Activated CD4-positive, alpha-beta memory T cell treated with anti-CD3 and anti-CD28 coated beads, Interleukin-2, amount 10 ng/mL, durations not matched to agents 7 days and 5 days (primary cell): ENCODE results near the gene HSDL2. TPM values are rescaled to one million over a fixed set of nuclear protein-coding genes. Genes with fewer than 3 reads are reported as not detected.
A peak's percentile ranks its signal among the peaks of the same experiment; 100 is the strongest.

Source experiments
- CTCF ChIA-PET: fragments of 350-600 bp; sonication (Branson Sonifier 250); formaldehyde crosslinking; loops from one replicate; lab custom pipeline; 2021; ENCODE audit warnings: antibody characterized with exemption, inconsistent platforms; lab: Charles Lee
- POLR2A ChIA-PET: fragments of 350-600 bp; sonication (Branson Sonifier 250); formaldehyde crosslinking; loops from one replicate; lab custom pipeline; 2021; ENCODE audit warnings: antibody characterized with exemption; lab: Charles Lee
- DNase-seq: peaks from one replicate; pipeline ENCODE4 v3.0.0-alpha.2; 2020
- H3K27ac Mint-ChIP-seq: one replicate; pipeline ENCODE4 v1.8.0; 2021; ENCODE audit warnings: mild to moderate bottlenecking, mixed read lengths
- H3K27me3 Mint-ChIP-seq: one replicate; pipeline ENCODE4 v1.8.0; 2021; ENCODE audit warnings: mixed read lengths
- H3K36me3 Mint-ChIP-seq: one replicate; pipeline ENCODE4 v1.8.0; 2021; ENCODE audit warnings: low read depth, mixed read lengths
- H3K4me1 Mint-ChIP-seq: one replicate; pipeline ENCODE4 v1.8.0; 2021; ENCODE audit warnings: mixed read lengths
- H3K4me3 Mint-ChIP-seq: one replicate; pipeline ENCODE4 v1.8.0; 2021; ENCODE audit warnings: mild to moderate bottlenecking, mixed read lengths
- H3K9me3 Mint-ChIP-seq: one replicate; pipeline ENCODE4 v1.8.0; 2021; ENCODE audit warnings: mixed read lengths
- total RNA-seq, 2 experiments: library from RNA; stranded (reverse); gene quantifications; one replicate each; pipeline ENCODE4 v1.2.3, GENCODE V29; 2021

Gene HSDL2
- total RNA-seq, 2 experiments from 2014 or later, result 18.4 to 19.4 TPM

GRCh38 chr9:112479221-112479620, 99.3 kb downstream of the HSDL2 start:
- POLR2A ChIA-PET, result no interaction called here

GRCh38 chr9:112484607-112485006, 104.7 kb downstream of the HSDL2 start:
- Mint-ChIP-seq H3K4me3 (no peak overlapping the region), H3K27me3 (peaks cover 3% of the 10 kb centered on the region), H3K27ac (no peak overlapping the region), H3K4me1 (peaks cover 31% of the 10 kb centered on the region), H3K36me3 (peaks cover 5% of the 10 kb centered on the region), H3K9me3 (no peaks in the 10 kb centered on the region)
- CTCF ChIA-PET, result interaction anchor here (0.6 kb wide), 1 partner anchor 398 kb away, joined by 4 read pairs; no protein-coding TSS in a partner anchor
- POLR2A ChIA-PET, result interaction anchor here (3.4 kb wide), 1 partner anchor 105 kb away, joined by 24 read pairs; the partner anchor contains the start of gene HSDL2
- DNase-seq, result no peak

More at GRCh38 chr9:112479221-112479620, 99.3 kb downstream of the HSDL2 start:
- Mint-ChIP-seq H3K9me3 (peaks cover 5% of the 10 kb centered on the region), H3K36me3 (peaks cover 16% of the 10 kb centered on the region), H3K27me3 (no peaks in the 10 kb centered on the region), H3K27ac (no peak overlapping the region), H3K4me1 (no peaks in the 10 kb centered on the region), H3K4me3 (no peak overlapping the region)
- no peak for DNase-seq
- CTCF ChIA-PET, result no interaction called here

GRCh38 chr9:112485574-112485973, 105.7 kb downstream of the HSDL2 start:
- Mint-ChIP-seq H3K9me3 (no peaks in the 10 kb centered on the region), H3K27me3 (peaks cover 3% of the 10 kb centered on the region), H3K4me1 (peaks cover 31% of the 10 kb centered on the region), H3K36me3 (peaks cover 5% of the 10 kb centered on the region), H3K27ac (no peak overlapping the region), H3K4me3 (no peak overlapping the region)
- ChIA-PET POLR2A (interaction anchor here (0.8 to 3.4 kb wide), 7 partner anchors 9 to 263 kb away, joined by 3 to 24 read pairs (median 3); partner anchors contain the start of genes HSDL2 and INIP), CTCF (interaction anchor here (0.9 to 1.4 kb wide), 4 partner anchors 15 to 335 kb away, joined by 3 to 6 read pairs (median 4); partner anchors contain the start of gene HSDL2)
- DNase-seq, result no peak

GRCh38 chr9:112486221-112487007, 106.5 kb downstream of the HSDL2 start, which contains the start of gene KIAA1958:
KIAA1958 (plus strand) TSS chr9:112486827; CDS start chr9:112574081, 87,254 bp downstream.
- peaks cover 3% of the 10 kb centered on the region for H3K27me3 Mint-ChIP-seq
- ChIA-PET CTCF (interaction anchor here (0.9 to 1.4 kb wide), 4 partner anchors 16 to 334 kb away, joined by 3 to 6 read pairs (median 4); partner anchors contain the start of gene HSDL2), POLR2A (interaction anchor here (0.8 to 3.4 kb wide), 12 partner anchors 9 to 264 kb away, joined by 3 to 24 read pairs (median 3); partner anchors contain the start of genes HSDL2, INIP, PTBP3 and SNX30)
- no peaks in the 10 kb centered on the region for H3K9me3 Mint-ChIP-seq
- peak; percentile 90 for DNase-seq
- H3K36me3 Mint-ChIP-seq, result peaks cover 5% of the 10 kb centered on the region
- peak within 1 kb of the TSS; percentile 92 for H3K4me3 Mint-ChIP-seq
- peak within 1 kb of the TSS; percentile 86 for H3K27ac Mint-ChIP-seq
- peaks cover 31% of the 10 kb centered on the region for H3K4me1 Mint-ChIP-seq

GRCh38 chr9:112487008-112487798, 107.3 kb downstream of the HSDL2 start:
- ChIA-PET CTCF (no interaction called here), POLR2A (interaction anchor here (0.9 to 3.4 kb wide), 10 partner anchors 11 to 264 kb away, joined by 3 to 24 read pairs (median 3); partner anchors contain the start of genes HSDL2, INIP, PTBP3 and SNX30)
- DNase-seq, result peak; percentile 48
- Mint-ChIP-seq H3K4me3 (peak overlapping the region; percentile 88), H3K27ac (peak overlapping the region; percentile 69), H3K36me3 (peaks cover 8% of the 10 kb centered on the region), H3K4me1 (peaks cover 31% of the 10 kb centered on the region), H3K9me3 (no peaks in the 10 kb centered on the region), H3K27me3 (peaks cover 3% of the 10 kb centered on the region)

- peaks cover 31% of the 10 kb centered on the region for H3K4me1 Mint-ChIP-seq
- H3K27me3 Mint-ChIP-seq, result peaks cover 3% of the 10 kb centered on the region
- no peak for DNase-seq
- H3K9me3 Mint-ChIP-seq, result peaks cover 1% of the 10 kb centered on the region
- POLR2A ChIA-PET, result interaction anchor here (3.4 kb wide), 1 partner anchor 108 kb away, joined by 24 read pairs; the partner anchor contains the start of gene HSDL2
- H3K36me3 Mint-ChIP-seq, result peaks cover 11% of the 10 kb centered on the region
- H3K4me3 Mint-ChIP-seq, result peak overlapping the region; percentile 88
- peak overlapping the region; percentile 69 for H3K27ac Mint-ChIP-seq
- CTCF ChIA-PET, result interaction anchor here (0.6 kb wide), 1 partner anchor 203 kb away, joined by 3 read pairs; no protein-coding TSS in a partner anchor
Observed at GRCh38 chr9:112487799-112488340, 108.0 kb downstream of the HSDL2 start.

- peaks cover 3% of the 10 kb centered on the region for H3K27me3 Mint-ChIP-seq
- peaks cover 31% of the 10 kb centered on the region for H3K4me1 Mint-ChIP-seq
- POLR2A ChIA-PET, result interaction anchor here (0.6 to 1.6 kb wide), 3 partner anchors 10 to 262 kb away, joined by 3 to 5 read pairs (median 3); no protein-coding TSS in a partner anchor
- no peak for DNase-seq
- H3K36me3 Mint-ChIP-seq, result peaks cover 21% of the 10 kb centered on the region
- H3K27ac Mint-ChIP-seq, result no peak overlapping the region
- H3K9me3 Mint-ChIP-seq, result peaks cover 11% of the 10 kb centered on the region
- H3K4me3 Mint-ChIP-seq, result no peak overlapping the region
- CTCF ChIA-PET, result interaction anchor here (0.6 to 0.7 kb wide), 2 partner anchors 143 to 730 kb away, joined by 3 read pairs; no protein-coding TSS in a partner anchor
Observed at GRCh38 chr9:112489039-112489546, 109.2 kb downstream of the HSDL2 start.

GRCh38 chr9:112489876-112490666, 110.2 kb downstream of the HSDL2 start:
- Mint-ChIP-seq H3K4me3 (no peak overlapping the region), H3K36me3 (peaks cover 31% of the 10 kb centered on the region), H3K27me3 (peaks cover 3% of the 10 kb centered on the region), H3K27ac (no peak overlapping the region), H3K9me3 (peaks cover 18% of the 10 kb centered on the region), H3K4me1 (peaks cover 32% of the 10 kb centered on the region)
- POLR2A ChIA-PET, result interaction anchor here (0.5 to 1.6 kb wide), 2 partner anchors 9 to 190 kb away, joined by 3 to 5 read pairs; no protein-coding TSS in a partner anchor
- DNase-seq, result no peak
- CTCF ChIA-PET, result interaction anchor here (0.5 to 0.7 kb wide), 3 partner anchors 64 to 783 kb away, joined by 3 read pairs; no protein-coding TSS in a partner anchor

- DNase-seq, result no peak
- Mint-ChIP-seq H3K4me3 (no peak overlapping the region), H3K4me1 (peaks cover 8% of the 10 kb centered on the region), H3K27me3 (no peaks in the 10 kb centered on the region), H3K27ac (no peak overlapping the region), H3K36me3 (peaks cover 36% of the 10 kb centered on the region), H3K9me3 (peaks cover 24% of the 10 kb centered on the region)
- ChIA-PET CTCF (no interaction called here), POLR2A (no interaction called here)
Observed at GRCh38 chr9:112493393-112494137, 113.7 kb downstream of the HSDL2 start.

GRCh38 chr9:112494153-112494552, 114.2 kb downstream of the HSDL2 start:
- Mint-ChIP-seq H3K27me3 (no peaks in the 10 kb centered on the region), H3K9me3 (peaks cover 24% of the 10 kb centered on the region), H3K36me3 (peaks cover 36% of the 10 kb centered on the region), H3K4me3 (no peak overlapping the region), H3K4me1 (peaks cover 4% of the 10 kb centered on the region), H3K27ac (no peak overlapping the region)
- POLR2A ChIA-PET, result no interaction called here
- DNase-seq, result no peak
- CTCF ChIA-PET, result no interaction called here

- Mint-ChIP-seq H3K4me1 (peaks cover 2% of the 10 kb centered on the region), H3K27me3 (no peaks in the 10 kb centered on the region), H3K4me3 (no peak overlapping the region), H3K9me3 (peaks cover 24% of the 10 kb centered on the region), H3K36me3 (peaks cover 36% of the 10 kb centered on the region), H3K27ac (no peak overlapping the region)
- CTCF ChIA-PET, result no interaction called here
- POLR2A ChIA-PET, result no interaction called here
- DNase-seq, result no peak
Observed at GRCh38 chr9:112495614-112496013, 115.7 kb downstream of the HSDL2 start.
